Stomach (tissue), 4 donors: ENCODE data around the gene MAS1L.

ENCODE experiments used
- CTCF ChIP-seq, 7 experiments: fragments of 450-650 bp in 4 of 7; fragments of 200-600 bp in 3 of 7; sonication (generic) in 3 of 7; IDR thresholded peaks; one replicate each; pipeline ENCODE4 v1.5.1; 2016 to 2019; ENCODE audit warnings: antibody characterized with exemption in 7 of 7, control low read depth in 2 of 7, mild to moderate bottlenecking in 1 of 7
- POLR2A ChIP-seq, 4 donors: fragments of 450-650 bp; IDR thresholded peaks; one replicate each; pipeline ENCODE4 v1.6.1; 2016; ENCODE audit warnings: antibody characterized with exemption in 4 of 4, control low read depth in 2 of 4, mild to moderate bottlenecking in 1 of 4, moderate library complexity in 1 of 4
- POLR2AphosphoS5 ChIP-seq, 3 donors: sonication (generic); formaldehyde crosslinking; IDR thresholded peaks; one replicate each; pipeline ENCODE4 v1.6.1; 2016; ENCODE audit warnings: antibody characterized with exemption in 3 of 3

- TF ChIP-seq POLR2A (IDR thresholded peaks at IDR 0.05) (no peak), CTCF (IDR thresholded peaks at IDR 0.05) (no peak), POLR2AphosphoS5 (IDR thresholded peaks at IDR 0.05) (no peak)
These were observed 43.0 kb upstream of the MAS1L start for GRCh38 chr6:29530671-29531310.
